Brain microvascular endothelial cell (primary cell): ENCODE results near the gene MTOR.

Experiments used
- DNase-seq: peaks from one replicate; pipeline ENCODE4 v3.0.0-alpha.2; 2020
- H3K27ac ChIP-seq: fragments of 250-450 bp; sonication (Bioruptor Pico); 2 replicates; pipeline ENCODE4 v1.5.1; 2020; ENCODE audit warnings: mild to moderate bottlenecking, moderate library complexity
- H3K27me3 ChIP-seq: fragments of 250-450 bp; sonication (Bioruptor Pico); replicated peaks from 2 replicates; pipeline ENCODE4 v1.5.1; 2020; ENCODE audit warnings: mild to moderate bottlenecking
- H3K36me3 ChIP-seq: fragments of 250-450 bp; sonication (Bioruptor Pico); replicated peaks from 2 replicates; pipeline ENCODE4 v1.5.1; 2020; ENCODE audit warnings: mild to moderate bottlenecking
- H3K4me3 ChIP-seq: 2 replicates; pipeline ENCODE4 v1.5.1; 2011; ENCODE audit warnings: low read depth, mild to moderate bottlenecking, control low read depth, low read length, moderate library complexity
- CTCF ChIP-seq: IDR thresholded peaks from 2 replicates; pipeline ENCODE4 v1.5.1; 2011; ENCODE audit warnings: low read depth, mild to moderate bottlenecking, moderate library complexity, low read length, control low read depth, inconsistent platforms; ENCODE audit errors: missing control alignments
- in situ Hi-C: cut with HindIII; loops from 2 replicates; pipeline ENCODE4 v1.10.0; 2017; ENCODE audit warnings: low sequenced_read_pairs, low pct_ligation_motif_present

MTOR gene

GRCh38 chr1:11245904-11246719, 16.2 kb downstream of the MTOR start:
- no peaks in the 10 kb centered on the region for H3K27me3 ChIP-seq
- no peak overlapping the region for H3K4me3 ChIP-seq
- in situ Hi-C loops, result loop anchor here (25.0 kb wide), 1 partner anchor 391 kb away; no protein-coding TSS in a partner anchor
- H3K27ac ChIP-seq, result no peak overlapping the region
- no peak for TF ChIP-seq CTCF
- no peak for DNase-seq
- H3K36me3 ChIP-seq, result peaks cover 58% of the 10 kb centered on the region

GRCh38 chr1:11245248-11245647, 17.1 kb downstream of the MTOR start:
- Histone ChIP-seq H3K4me3 (no peak overlapping the region), H3K27me3 (no peaks in the 10 kb centered on the region), H3K27ac (no peak overlapping the region), H3K36me3 (peaks cover 59% of the 10 kb centered on the region)
- no peak for DNase-seq
- TF ChIP-seq CTCF, result no peak
- in situ Hi-C loops, result loop anchor here (25.0 kb wide), 1 partner anchor 392 kb away; no protein-coding TSS in a partner anchor

GRCh38 chr1:11238311-11238710, 24.0 kb downstream of the MTOR start:
- Histone ChIP-seq H3K27me3 (no peaks in the 10 kb centered on the region), H3K27ac (no peak overlapping the region), H3K36me3 (peaks cover 67% of the 10 kb centered on the region), H3K4me3 (no peak overlapping the region)
- TF ChIP-seq CTCF, result no peak
- in situ Hi-C loops, result loop anchor here (25.0 kb wide), 1 partner anchor 399 kb away; no protein-coding TSS in a partner anchor
- DNase-seq, result no peak

- Histone ChIP-seq H3K27ac (no peak overlapping the region), H3K36me3 (peaks cover 68% of the 10 kb centered on the region), H3K27me3 (no peaks in the 10 kb centered on the region), H3K4me3 (no peak overlapping the region)
- DNase-seq, result no peak
- in situ Hi-C loops, result loop anchor here (25.0 kb wide), 1 partner anchor 400 kb away; no protein-coding TSS in a partner anchor
- no peak for TF ChIP-seq CTCF
Observed at GRCh38 chr1:11237356-11237755, 25.0 kb downstream of the MTOR start.

GRCh38 chr1:11233208-11233607, 29.1 kb downstream of the MTOR start:
- Histone ChIP-seq H3K27ac (no peak overlapping the region), H3K4me3 (no peak overlapping the region), H3K36me3 (peaks cover 75% of the 10 kb centered on the region), H3K27me3 (no peaks in the 10 kb centered on the region)
- DNase-seq, result no peak
- in situ Hi-C loops, result loop anchor here (25.0 kb wide), 1 partner anchor 404 kb away; no protein-coding TSS in a partner anchor
- TF ChIP-seq CTCF, result no peak
